Measurements from ENCODE around the gene YWHAH. TPM values are rescaled to one million over a fixed set of nuclear protein-coding genes. Genes with fewer than 3 reads are reported as not detected.

Gene YWHAH
- total RNA-seq, 2 experiments from 2014 or later: 24.4 to 26.1 TPM

GRCh38 chr22:31944700-31945442, 536 bp downstream of the YWHAH start:
- Histone ChIP-seq H3K4me1 (ENCODE audit: insufficient read depth, low read length) (peaks cover 27% of the 10 kb centered on the region), H3K4me3 (ENCODE audit: low read length) (peak overlapping the region; percentile 73), H3K36me3 (ENCODE audit: insufficient read depth, low read length) (peaks cover 8% of the 10 kb centered on the region), H3K9me3 (ENCODE audit: control insufficient read depth in 1 of 2, insufficient read depth in 1 of 2, low read length in 2 of 2) (no peaks in the 10 kb centered on the region), H3K27me3 (ENCODE audit: control insufficient read depth in 1 of 2, insufficient read depth in 2 of 2, low read length in 2 of 2) (no peaks in the 10 kb centered on the region), H3K27ac (ENCODE audit: low read depth in 1 of 2, low read length in 2 of 2) (peak overlapping the region; percentile 77 to 84)
- ATAC-seq (ENCODE audit: poor library complexity): peak; percentile 41
- H3K4me3 Mint-ChIP-seq: peak overlapping the region; percentile 64
- no peaks in the 10 kb centered on the region for H3K9me3 Mint-ChIP-seq
- CTCF ChIA-PET: interaction anchor here (1.5 to 1.8 kb wide), 2 partner anchors 26 to 279 kb away, joined by 3 to 9 read pairs; no protein-coding TSS in a partner anchor
- peaks cover 11% of the 10 kb centered on the region for H3K36me3 Mint-ChIP-seq (ENCODE audit: low read depth)
- intact Hi-C loops (cut with DNase I, micrococcal nuclease): loop anchor here (1.0 to 10.0 kb wide), 9 partner anchors 25 to 1350 kb away; partner anchors contain the start of genes PES1 (in 1 of the 2), PRR14L (in 1 of the 2) and SFI1 (in 1 of the 2)
- H3K4me1 Mint-ChIP-seq (ENCODE audit: low read depth): peaks cover 19% of the 10 kb centered on the region
- H3K27me3 Mint-ChIP-seq: no peaks in the 10 kb centered on the region
- peak in 11 of 14 experiments; percentile 10 to 64 (median 38) for DNase-seq
- TF ChIP-seq, protein P1, sequence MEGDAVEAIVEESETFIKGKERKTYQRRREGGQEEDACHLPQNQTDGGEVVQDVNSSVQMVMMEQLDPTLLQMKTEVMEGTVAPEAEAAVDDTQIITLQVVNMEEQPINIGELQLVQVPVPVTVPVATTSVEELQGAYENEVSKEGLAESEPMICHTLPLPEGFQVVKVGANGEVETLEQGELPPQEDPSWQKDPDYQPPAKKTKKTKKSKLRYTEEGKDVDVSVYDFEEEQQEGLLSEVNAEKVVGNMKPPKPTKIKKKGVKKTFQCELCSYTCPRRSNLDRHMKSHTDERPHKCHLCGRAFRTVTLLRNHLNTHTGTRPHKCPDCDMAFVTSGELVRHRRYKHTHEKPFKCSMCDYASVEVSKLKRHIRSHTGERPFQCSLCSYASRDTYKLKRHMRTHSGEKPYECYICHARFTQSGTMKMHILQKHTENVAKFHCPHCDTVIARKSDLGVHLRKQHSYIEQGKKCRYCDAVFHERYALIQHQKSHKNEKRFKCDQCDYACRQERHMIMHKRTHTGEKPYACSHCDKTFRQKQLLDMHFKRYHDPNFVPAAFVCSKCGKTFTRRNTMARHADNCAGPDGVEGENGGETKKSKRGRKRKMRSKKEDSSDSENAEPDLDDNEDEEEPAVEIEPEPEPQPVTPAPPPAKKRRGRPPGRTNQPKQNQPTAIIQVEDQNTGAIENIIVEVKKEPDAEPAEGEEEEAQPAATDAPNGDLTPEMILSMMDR (IDR thresholded peaks at IDR 0.05): no peak
- no peak overlapping the region for H3K27ac Mint-ChIP-seq
- POLR2A ChIA-PET: interaction anchor here (0.6 to 6.1 kb wide), 3 partner anchors 12 to 283 kb away, joined by 3 to 48 read pairs (median 6); partner anchors contain the start of gene PISD

DNA sequence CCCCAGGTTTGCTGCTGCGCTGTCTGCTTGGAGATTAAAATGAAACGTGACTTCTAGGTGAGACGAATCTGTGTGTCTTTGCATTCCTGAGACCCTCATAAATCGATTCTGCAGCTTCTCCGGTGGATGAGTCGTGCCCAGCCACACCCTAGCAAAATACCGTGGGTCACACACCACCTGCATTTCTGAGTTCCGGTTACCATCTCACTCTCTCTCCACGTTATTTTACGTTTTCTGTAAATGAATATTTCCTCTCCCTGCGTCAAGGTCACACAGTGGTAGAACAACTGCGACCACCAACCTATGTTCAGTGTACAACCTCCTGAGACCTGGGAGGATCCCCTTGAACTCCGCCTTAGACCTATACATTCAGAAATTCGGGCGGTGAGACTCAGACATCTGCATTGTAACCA, 1.1 kb downstream of the YWHAH start:
- Histone ChIP-seq H3K4me3 (ENCODE audit: low read length) (peak overlapping the region; percentile 73), H3K36me3 (ENCODE audit: insufficient read depth, low read length) (peaks cover 12% of the 10 kb centered on the region), H3K27ac (ENCODE audit: low read depth in 1 of 2, low read length in 2 of 2) (peak overlapping the region; percentile 77 to 84), H3K27me3 (ENCODE audit: control insufficient read depth in 1 of 2, insufficient read depth in 2 of 2, low read length in 2 of 2) (no peaks in the 10 kb centered on the region), H3K4me1 (ENCODE audit: insufficient read depth, low read length) (peaks cover 27% of the 10 kb centered on the region), H3K9me3 (ENCODE audit: control insufficient read depth in 1 of 2, insufficient read depth in 1 of 2, low read length in 2 of 2) (no peaks in the 10 kb centered on the region)
- CTCF ChIA-PET: interaction anchor here (1.5 to 1.8 kb wide), 2 partner anchors 25 to 280 kb away, joined by 3 to 9 read pairs; no protein-coding TSS in a partner anchor
- Mint-ChIP-seq H3K9me3 (no peaks in the 10 kb centered on the region), H3K36me3 (ENCODE audit: low read depth) (peaks cover 11% of the 10 kb centered on the region), H3K27me3 (no peaks in the 10 kb centered on the region), H3K27ac (no peak overlapping the region), H3K4me1 (ENCODE audit: low read depth) (peaks cover 19% of the 10 kb centered on the region), H3K4me3 (no peak overlapping the region)
- TF ChIP-seq, protein P1 (IDR thresholded peaks at IDR 0.05): no peak
- DNase-seq (peak in 4 of 14 experiments; percentile 26 to 51 (median 34)), ATAC-seq (ENCODE audit: poor library complexity) (no peak)
- intact Hi-C loops (cut with DNase I, micrococcal nuclease): loop anchor here (2.0 to 10.0 kb wide), 6 partner anchors 25 to 1351 kb away; partner anchors contain the start of genes PES1 (in 1 of the 2) and SFI1 (in 1 of the 2)
- POLR2A ChIA-PET: interaction anchor here (0.9 to 6.1 kb wide), 4 partner anchors 11 to 283 kb away, joined by 3 to 48 read pairs (median 6); partner anchors contain the start of gene PISD

DNA sequence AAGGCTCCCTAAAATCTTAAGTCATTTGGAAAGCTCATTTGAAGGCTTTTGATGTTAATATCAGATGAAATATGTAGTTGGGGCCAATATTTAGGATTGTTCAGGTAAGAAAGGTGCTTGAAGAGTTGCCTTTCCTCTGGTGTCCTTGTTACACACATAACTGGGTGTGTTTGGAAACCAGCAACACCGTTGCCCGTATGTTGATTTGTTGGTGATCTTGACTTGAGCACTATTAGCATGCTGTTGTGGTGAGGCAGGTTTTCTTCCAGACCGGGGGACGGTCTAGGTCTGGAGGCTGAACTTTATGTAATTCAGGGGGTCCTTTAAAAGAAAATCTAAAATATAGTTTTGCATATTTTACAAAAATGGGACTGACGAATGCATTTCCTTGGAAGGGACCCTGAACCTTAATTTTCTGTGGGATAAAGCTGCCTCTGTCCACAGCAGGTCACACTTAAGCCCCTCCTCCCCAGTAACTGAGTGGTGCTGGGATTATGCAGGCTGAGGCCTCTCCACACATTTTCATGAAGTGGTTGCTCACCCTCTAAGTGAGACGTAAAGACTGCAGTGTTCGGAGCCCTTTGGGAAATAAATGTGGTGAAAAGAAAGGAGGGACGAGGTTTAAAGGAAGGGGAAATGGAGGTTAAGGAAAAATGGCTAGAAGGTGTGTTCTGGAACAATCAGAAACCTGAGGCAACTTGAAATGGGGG, 1.8 kb downstream of the YWHAH start:
- peak overlapping the region; percentile 77 to 84 for H3K27ac ChIP-seq (ENCODE audit: low read depth in 1 of 2, low read length in 2 of 2)
- intact Hi-C loops (cut with DNase I, micrococcal nuclease): loop anchor here (2.0 to 10.0 kb wide), 6 partner anchors 25 to 1351 kb away; partner anchors contain the start of genes PES1 (in 1 of the 2) and SFI1 (in 1 of the 2)
- Mint-ChIP-seq H3K4me3 (no peak overlapping the region), H3K4me1 (ENCODE audit: low read depth) (peaks cover 22% of the 10 kb centered on the region), H3K27me3 (no peaks in the 10 kb centered on the region), H3K36me3 (ENCODE audit: low read depth) (peaks cover 14% of the 10 kb centered on the region), H3K9me3 (no peaks in the 10 kb centered on the region), H3K27ac (no peak overlapping the region)
- peaks cover 33% of the 10 kb centered on the region for H3K4me1 ChIP-seq (ENCODE audit: insufficient read depth, low read length)
- POLR2A ChIA-PET: interaction anchor here (0.9 to 6.1 kb wide), 5 partner anchors 11 to 284 kb away, joined by 3 to 48 read pairs (median 6); partner anchors contain the start of gene PISD
- TF ChIP-seq, protein P1 (IDR thresholded peaks at IDR 0.05): no peak
- no peaks in the 10 kb centered on the region for H3K27me3 ChIP-seq (ENCODE audit: control insufficient read depth in 1 of 2, insufficient read depth in 2 of 2, low read length in 2 of 2)
- H3K4me3 ChIP-seq (ENCODE audit: low read length): peak overlapping the region; percentile 73
- CTCF ChIA-PET: interaction anchor here (1.5 to 2.8 kb wide), 4 partner anchors 15 to 280 kb away, joined by 3 to 17 read pairs (median 6); no protein-coding TSS in a partner anchor
- no peak for ATAC-seq (ENCODE audit: poor library complexity)
- peak in 1 of 14 experiments; percentile 24 for DNase-seq
- H3K9me3 ChIP-seq (ENCODE audit: control insufficient read depth in 1 of 2, insufficient read depth in 1 of 2, low read length in 2 of 2): no peaks in the 10 kb centered on the region
- peaks cover 15% of the 10 kb centered on the region for H3K36me3 ChIP-seq (ENCODE audit: insufficient read depth, low read length)

All from CD4-positive, alpha-beta T cell (primary cell).